Measurements from ENCODE around the gene PLXNA1. TPM values are rescaled to one million over a fixed set of nuclear protein-coding genes. Genes with fewer than 3 reads are reported as not detected.

The PLXNA1 gene
- total and polyA plus RNA-seq, 2 experiments from 2014 or later, result 11.0 to 73.5 TPM

GRCh38 chr3:127027811-127028548, 45.1 kb downstream of the PLXNA1 start (continued):
- TF ChIP-seq STAT1 (IDR thresholded peaks at IDR 0.05; ENCODE audit: unreplicated experiment) (no peak), ZNF114 (CRISPR knock-in tag; IDR thresholded peaks at IDR 0.05) (no peak), JUNB (IDR thresholded peaks at IDR 0.05; ENCODE audit: unreplicated experiment) (no peak), ZNF331 (CRISPR knock-in tag; IDR thresholded peaks at IDR 0.05; ENCODE audit: low read depth) (no peak), EZH2phosphoT487 (IDR thresholded peaks at IDR 0.05; ENCODE audit: unreplicated experiment) (no peak)
- TF ChIP-seq, protein P1, sequence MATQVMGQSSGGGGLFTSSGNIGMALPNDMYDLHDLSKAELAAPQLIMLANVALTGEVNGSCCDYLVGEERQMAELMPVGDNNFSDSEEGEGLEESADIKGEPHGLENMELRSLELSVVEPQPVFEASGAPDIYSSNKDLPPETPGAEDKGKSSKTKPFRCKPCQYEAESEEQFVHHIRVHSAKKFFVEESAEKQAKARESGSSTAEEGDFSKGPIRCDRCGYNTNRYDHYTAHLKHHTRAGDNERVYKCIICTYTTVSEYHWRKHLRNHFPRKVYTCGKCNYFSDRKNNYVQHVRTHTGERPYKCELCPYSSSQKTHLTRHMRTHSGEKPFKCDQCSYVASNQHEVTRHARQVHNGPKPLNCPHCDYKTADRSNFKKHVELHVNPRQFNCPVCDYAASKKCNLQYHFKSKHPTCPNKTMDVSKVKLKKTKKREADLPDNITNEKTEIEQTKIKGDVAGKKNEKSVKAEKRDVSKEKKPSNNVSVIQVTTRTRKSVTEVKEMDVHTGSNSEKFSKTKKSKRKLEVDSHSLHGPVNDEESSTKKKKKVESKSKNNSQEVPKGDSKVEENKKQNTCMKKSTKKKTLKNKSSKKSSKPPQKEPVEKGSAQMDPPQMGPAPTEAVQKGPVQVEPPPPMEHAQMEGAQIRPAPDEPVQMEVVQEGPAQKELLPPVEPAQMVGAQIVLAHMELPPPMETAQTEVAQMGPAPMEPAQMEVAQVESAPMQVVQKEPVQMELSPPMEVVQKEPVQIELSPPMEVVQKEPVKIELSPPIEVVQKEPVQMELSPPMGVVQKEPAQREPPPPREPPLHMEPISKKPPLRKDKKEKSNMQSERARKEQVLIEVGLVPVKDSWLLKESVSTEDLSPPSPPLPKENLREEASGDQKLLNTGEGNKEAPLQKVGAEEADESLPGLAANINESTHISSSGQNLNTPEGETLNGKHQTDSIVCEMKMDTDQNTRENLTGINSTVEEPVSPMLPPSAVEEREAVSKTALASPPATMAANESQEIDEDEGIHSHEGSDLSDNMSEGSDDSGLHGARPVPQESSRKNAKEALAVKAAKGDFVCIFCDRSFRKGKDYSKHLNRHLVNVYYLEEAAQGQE (IDR thresholded peaks at IDR 0.05; ENCODE audit: unreplicated experiment), result no peak

- Histone ChIP-seq H3K27ac (ENCODE audit: low read depth) (no peak overlapping the region), H3K4me3 (no peak overlapping the region), H3F3A (replicated peaks; ENCODE audit: low read depth) (no peaks in the 10 kb centered on the region), H3K4me1 (ENCODE audit: insufficient read depth) (no peaks in the 10 kb centered on the region), H4K20me1 (replicated peaks; ENCODE audit: insufficient read depth) (no peaks in the 10 kb centered on the region), H3K4me2 (no peak overlapping the region), H2AFZ (no peak overlapping the region), H3K9me2 (ENCODE audit: insufficient read depth) (no peaks in the 10 kb centered on the region), H3K36me3 (ENCODE audit: insufficient read depth) (no peaks in the 10 kb centered on the region), H3K27me3 (ENCODE audit: insufficient read depth) (no peaks in the 10 kb centered on the region), H3K79me2 (replicated peaks; ENCODE audit: insufficient read depth) (no peaks in the 10 kb centered on the region)
- ATAC-seq, result no peak
- peaks cover 22% of the 10 kb centered on the region for H3K36me3 Mint-ChIP-seq (ENCODE audit: low read depth)
- peaks cover 10% of the 10 kb centered on the region for H3K27me3 Mint-ChIP-seq (ENCODE audit: insufficient read depth, low read depth, poor library complexity)
- H3K27ac Mint-ChIP-seq, result no peak overlapping the region
- H3K9me3 Mint-ChIP-seq, result no peaks in the 10 kb centered on the region
- DNase-seq (ENCODE audit: low spot score), result no peak
- H3K4me3 Mint-ChIP-seq, result no peak overlapping the region
- H3K4me1 Mint-ChIP-seq, result no peaks in the 10 kb centered on the region; the same call in 2 of the 3 replicates
- TF ChIP-seq EZH2 (IDR thresholded peaks at IDR 0.05; ENCODE audit: low read depth, unreplicated experiment), result no peak
- no peak for TF ChIP-seq CREB1 (CRISPR knock-in tag; IDR thresholded peaks at IDR 0.05; ENCODE audit: low read depth)
- TF ChIP-seq NANOG (IDR thresholded peaks at IDR 0.05; ENCODE audit: borderline replicate concordance), result no peak
- TF ChIP-seq, protein P2, sequence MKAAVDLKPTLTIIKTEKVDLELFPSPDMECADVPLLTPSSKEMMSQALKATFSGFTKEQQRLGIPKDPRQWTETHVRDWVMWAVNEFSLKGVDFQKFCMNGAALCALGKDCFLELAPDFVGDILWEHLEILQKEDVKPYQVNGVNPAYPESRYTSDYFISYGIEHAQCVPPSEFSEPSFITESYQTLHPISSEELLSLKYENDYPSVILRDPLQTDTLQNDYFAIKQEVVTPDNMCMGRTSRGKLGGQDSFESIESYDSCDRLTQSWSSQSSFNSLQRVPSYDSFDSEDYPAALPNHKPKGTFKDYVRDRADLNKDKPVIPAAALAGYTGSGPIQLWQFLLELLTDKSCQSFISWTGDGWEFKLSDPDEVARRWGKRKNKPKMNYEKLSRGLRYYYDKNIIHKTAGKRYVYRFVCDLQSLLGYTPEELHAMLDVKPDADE (IDR thresholded peaks at IDR 0.05), result no peak
- no peak for TF ChIP-seq POLR2AphosphoS5 (IDR thresholded peaks at IDR 0.05; ENCODE audit: low read depth)
- no peak for TF ChIP-seq ZNF114 (CRISPR knock-in tag; IDR thresholded peaks at IDR 0.05)
- no peak for TF ChIP-seq STAT1 (IDR thresholded peaks at IDR 0.05; ENCODE audit: unreplicated experiment)
- TF ChIP-seq, protein P3, sequence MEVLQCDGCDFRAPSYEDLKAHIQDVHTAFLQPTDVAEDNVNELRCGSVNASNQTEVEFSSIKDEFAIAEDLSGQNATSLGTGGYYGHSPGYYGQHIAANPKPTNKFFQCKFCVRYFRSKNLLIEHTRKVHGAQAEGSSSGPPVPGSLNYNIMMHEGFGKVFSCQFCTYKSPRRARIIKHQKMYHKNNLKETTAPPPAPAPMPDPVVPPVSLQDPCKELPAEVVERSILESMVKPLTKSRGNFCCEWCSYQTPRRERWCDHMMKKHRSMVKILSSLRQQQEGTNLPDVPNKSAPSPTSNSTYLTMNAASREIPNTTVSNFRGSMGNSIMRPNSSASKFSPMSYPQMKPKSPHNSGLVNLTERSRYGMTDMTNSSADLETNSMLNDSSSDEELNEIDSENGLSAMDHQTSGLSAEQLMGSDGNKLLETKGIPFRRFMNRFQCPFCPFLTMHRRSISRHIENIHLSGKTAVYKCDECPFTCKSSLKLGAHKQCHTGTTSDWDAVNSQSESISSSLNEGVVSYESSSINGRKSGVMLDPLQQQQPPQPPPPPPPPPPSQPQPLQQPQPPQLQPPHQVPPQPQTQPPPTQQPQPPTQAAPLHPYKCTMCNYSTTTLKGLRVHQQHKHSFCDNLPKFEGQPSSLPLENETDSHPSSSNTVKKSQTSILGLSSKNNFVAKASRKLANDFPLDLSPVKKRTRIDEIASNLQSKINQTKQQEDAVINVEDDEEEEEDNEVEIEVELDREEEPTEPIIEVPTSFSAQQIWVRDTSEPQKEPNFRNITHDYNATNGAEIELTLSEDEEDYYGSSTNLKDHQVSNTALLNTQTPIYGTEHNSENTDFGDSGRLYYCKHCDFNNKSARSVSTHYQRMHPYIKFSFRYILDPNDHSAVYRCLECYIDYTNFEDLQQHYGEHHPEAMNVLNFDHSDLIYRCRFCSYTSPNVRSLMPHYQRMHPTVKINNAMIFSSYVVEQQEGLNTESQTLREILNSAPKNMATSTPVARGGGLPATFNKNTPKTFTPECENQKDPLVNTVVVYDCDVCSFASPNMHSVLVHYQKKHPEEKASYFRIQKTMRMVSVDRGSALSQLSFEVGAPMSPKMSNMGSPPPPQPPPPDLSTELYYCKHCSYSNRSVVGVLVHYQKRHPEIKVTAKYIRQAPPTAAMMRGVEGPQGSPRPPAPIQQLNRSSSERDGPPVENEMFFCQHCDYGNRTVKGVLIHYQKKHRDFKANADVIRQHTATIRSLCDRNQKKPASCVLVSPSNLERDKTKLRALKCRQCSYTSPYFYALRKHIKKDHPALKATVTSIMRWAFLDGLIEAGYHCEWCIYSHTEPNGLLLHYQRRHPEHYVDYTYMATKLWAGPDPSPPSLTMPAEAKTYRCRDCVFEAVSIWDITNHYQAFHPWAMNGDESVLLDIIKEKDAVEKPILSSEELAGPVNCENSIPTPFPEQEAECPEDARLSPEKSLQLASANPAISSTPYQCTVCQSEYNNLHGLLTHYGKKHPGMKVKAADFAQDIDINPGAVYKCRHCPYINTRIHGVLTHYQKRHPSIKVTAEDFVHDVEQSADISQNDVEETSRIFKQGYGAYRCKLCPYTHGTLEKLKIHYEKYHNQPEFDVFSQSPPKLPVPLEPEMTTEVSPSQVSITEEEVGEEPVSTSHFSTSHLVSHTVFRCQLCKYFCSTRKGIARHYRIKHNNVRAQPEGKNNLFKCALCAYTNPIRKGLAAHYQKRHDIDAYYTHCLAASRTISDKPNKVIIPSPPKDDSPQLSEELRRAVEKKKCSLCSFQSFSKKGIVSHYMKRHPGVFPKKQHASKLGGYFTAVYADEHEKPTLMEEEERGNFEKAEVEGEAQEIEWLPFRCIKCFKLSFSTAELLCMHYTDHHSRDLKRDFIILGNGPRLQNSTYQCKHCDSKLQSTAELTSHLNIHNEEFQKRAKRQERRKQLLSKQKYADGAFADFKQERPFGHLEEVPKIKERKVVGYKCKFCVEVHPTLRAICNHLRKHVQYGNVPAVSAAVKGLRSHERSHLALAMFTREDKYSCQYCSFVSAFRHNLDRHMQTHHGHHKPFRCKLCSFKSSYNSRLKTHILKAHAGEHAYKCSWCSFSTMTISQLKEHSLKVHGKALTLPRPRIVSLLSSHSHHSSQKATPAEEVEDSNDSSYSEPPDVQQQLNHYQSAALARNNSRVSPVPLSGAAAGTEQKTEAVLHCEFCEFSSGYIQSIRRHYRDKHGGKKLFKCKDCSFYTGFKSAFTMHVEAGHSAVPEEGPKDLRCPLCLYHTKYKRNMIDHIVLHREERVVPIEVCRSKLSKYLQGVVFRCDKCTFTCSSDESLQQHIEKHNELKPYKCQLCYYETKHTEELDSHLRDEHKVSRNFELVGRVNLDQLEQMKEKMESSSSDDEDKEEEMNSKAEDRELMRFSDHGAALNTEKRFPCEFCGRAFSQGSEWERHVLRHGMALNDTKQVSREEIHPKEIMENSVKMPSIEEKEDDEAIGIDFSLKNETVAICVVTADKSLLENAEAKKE (CRISPR knock-in tag; IDR thresholded peaks at IDR 0.05), result no peak
Observed at GRCh38 chr3:127028781-127029657, 46.1 kb downstream of the PLXNA1 start.

Measured in GM23338 (cell line).